Stomach (tissue), 4 donors: Measurements from ENCODE around the gene SLC36A2.

ENCODE experiments used
- EP300 ChIP-seq: sonication (generic); formaldehyde crosslinking; IDR thresholded peaks from one replicate; pipeline ENCODE4 v1.6.1; 2017; ENCODE audit warnings: antibody characterized with exemption
- POLR2AphosphoS5 ChIP-seq, 3 donors: sonication (generic); formaldehyde crosslinking; IDR thresholded peaks; one replicate each; pipeline ENCODE4 v1.6.1; 2016; ENCODE audit warnings: antibody characterized with exemption in 3 of 3

DNA sequence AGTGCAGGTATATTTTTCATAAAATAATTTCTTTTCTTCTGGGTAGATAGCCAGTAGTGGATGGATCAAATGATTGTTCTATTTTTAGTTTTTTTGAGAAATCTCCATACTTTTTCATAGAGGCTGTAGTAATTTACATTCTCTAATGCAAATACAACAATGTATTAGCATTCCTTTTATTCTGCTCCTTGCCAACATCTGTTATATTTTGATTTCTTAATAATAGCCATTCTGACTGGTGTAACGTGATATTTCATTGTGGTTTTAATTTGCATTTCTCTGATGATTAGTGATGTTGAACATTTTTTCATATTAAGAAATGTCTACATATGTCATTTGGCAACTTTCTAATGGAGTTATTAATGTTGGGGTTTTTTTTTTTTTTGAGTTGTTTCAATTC, 27.2 kb upstream of the SLC36A2 start:
- TF ChIP-seq EP300 (no peak), POLR2AphosphoS5 (IDR thresholded peaks at IDR 0.05) (no peak)
